HFFc6 (cell line): ENCODE data around the gene HSPBP1. TPM values are rescaled to one million over a fixed set of nuclear protein-coding genes. Genes with fewer than 3 reads are reported as not detected.

ENCODE experiments used
- DNase-seq: peaks from one replicate; pipeline ENCODE4 v3.0.0-alpha.2; 2018
- H3K27ac Mint-ChIP-seq: 2 replicates; pipeline ENCODE4 v1.8.0; 2020; ENCODE audit warnings: mild to moderate bottlenecking, mixed read lengths
- H3K27me3 Mint-ChIP-seq: 2 replicates; pipeline ENCODE4 v1.8.0; 2021; ENCODE audit warnings: mild to moderate bottlenecking, moderate library complexity, mixed read lengths; ENCODE audit not compliant: insufficient read depth
- H3K36me3 Mint-ChIP-seq: 2 replicates; pipeline ENCODE4 v1.8.0; 2021; ENCODE audit warnings: low read depth, mixed read lengths
- H3K4me1 Mint-ChIP-seq: 2 replicates; pipeline ENCODE4 v1.8.0; 2020; ENCODE audit warnings: low read depth, mixed read lengths
- H3K4me3 Mint-ChIP-seq: 2 replicates; pipeline ENCODE4 v1.8.0; 2020; ENCODE audit warnings: mild to moderate bottlenecking, moderate library complexity, mixed read lengths
- H3K9me3 Mint-ChIP-seq: 2 replicates; pipeline ENCODE4 v1.8.0; 2020; ENCODE audit warnings: mild to moderate bottlenecking, mixed read lengths
- CTCF ChIP-seq: fragments of 200-600 bp; sonication (generic); IDR thresholded peaks from 2 replicates; pipeline ENCODE4 v1.5.0; 2021; ENCODE audit warnings: antibody characterized with exemption, mild to moderate bottlenecking
- total RNA-seq, 6 experiments: library from RNA; stranded (reverse); fragmentation: NEBNext Ultra II Directional; extraction: Animal tissue kit (Norgen Biotek cat#: 25700); gene quantifications; 2 replicates in 1 of 6; 3 replicates in 5 of 6; pipeline ENCODE4 v1.2.3, GENCODE V29; 2021

Gene HSPBP1
- total RNA-seq, 6 experiments from 2014 or later = 37.5 to 43.1 (median 42.5) TPM

- H3K9me3 Mint-ChIP-seq = no peaks in the 10 kb centered on the region
- DNase-seq = no peak
- no peak overlapping the region for H3K27ac Mint-ChIP-seq
- H3K36me3 Mint-ChIP-seq = peaks cover 18% of the 10 kb centered on the region
- no peak overlapping the region for H3K4me3 Mint-ChIP-seq
- H3K4me1 Mint-ChIP-seq = no peaks in the 10 kb centered on the region
- peaks cover 2% of the 10 kb centered on the region; the same call in 1 of the 2 replicates for H3K27me3 Mint-ChIP-seq
- no peak for TF ChIP-seq CTCF
These were observed 49.6 kb downstream of the HSPBP1 start for GRCh38 chr19:55230329-55230728.

DNA sequence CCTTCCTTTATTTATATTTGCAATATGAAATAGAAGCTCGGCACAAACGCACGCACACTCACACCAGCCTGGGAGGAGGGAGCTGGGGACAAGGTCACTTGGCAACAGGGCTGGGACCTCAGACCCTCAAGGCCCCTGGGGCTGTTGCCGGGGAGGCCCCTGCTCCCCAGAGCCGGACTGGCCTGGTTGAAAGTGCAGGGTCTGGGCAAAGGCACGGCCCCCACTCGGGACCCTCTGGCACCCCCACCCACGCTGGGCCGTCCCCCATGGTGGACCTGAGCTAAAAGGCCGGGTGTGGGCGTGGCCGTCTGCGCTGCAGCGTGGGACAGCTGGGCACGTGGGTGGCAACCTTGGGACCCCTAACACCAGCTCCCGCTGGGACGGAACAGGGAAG is 50.1 kb downstream of the HSPBP1 start:
- H3K4me3 Mint-ChIP-seq = no peak overlapping the region
- H3K9me3 Mint-ChIP-seq = no peaks in the 10 kb centered on the region
- H3K27me3 Mint-ChIP-seq = peaks cover 2% of the 10 kb centered on the region; the same call in 1 of the 2 replicates
- no peak for TF ChIP-seq CTCF
- peaks cover 13% of the 10 kb centered on the region for H3K36me3 Mint-ChIP-seq
- no peaks in the 10 kb centered on the region for H3K4me1 Mint-ChIP-seq
- no peak overlapping the region for H3K27ac Mint-ChIP-seq
- DNase-seq = no peak

GRCh38 chr19:55229145-55229788 is 50.6 kb downstream of the HSPBP1 start:
- Mint-ChIP-seq H3K27ac (no peak overlapping the region), H3K9me3 (no peaks in the 10 kb centered on the region), H3K27me3 (peaks cover 6% of the 10 kb centered on the region), H3K4me3 (no peak overlapping the region), H3K36me3 (peaks cover 10% of the 10 kb centered on the region), H3K4me1 (no peaks in the 10 kb centered on the region)
- TF ChIP-seq CTCF = no peak
- DNase-seq = no peak

DNA sequence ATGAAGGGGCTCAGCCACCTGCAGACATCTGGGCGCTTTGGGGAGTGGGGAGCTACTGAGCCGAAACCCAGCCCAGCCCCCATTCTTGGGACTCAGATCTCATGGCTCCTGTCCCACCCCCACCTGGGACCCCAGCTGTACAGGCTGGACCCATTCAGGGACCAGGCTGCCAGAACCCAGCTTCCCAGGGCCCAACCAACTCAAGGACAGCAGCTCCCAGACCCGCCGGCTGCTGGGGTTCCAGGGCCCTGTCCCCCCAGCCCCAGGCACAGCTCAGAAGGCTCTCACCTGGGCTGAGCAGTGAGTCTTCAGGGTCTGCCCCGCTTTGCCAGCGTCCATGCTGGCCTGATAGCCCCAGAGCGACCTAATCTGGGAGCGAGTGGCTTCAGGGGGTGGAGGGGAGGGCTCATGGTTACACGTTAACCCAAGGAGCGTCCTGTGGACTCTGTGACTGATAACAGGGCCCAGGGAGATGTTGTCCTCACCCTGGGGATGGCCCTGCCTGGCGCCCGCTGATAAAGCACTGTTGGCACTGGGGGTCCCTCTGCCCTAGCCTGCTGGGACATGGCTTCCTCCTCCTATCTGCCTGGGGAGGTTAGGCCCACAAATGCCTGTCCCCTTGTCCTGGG is 51.4 kb downstream of the HSPBP1 start, which contains the start of gene TMEM86B:
TMEM86B (minus strand) TSS at position 361 of the 629 bp plus-strand sequence; CDS start at position 339, 22 bp downstream.
- TF ChIP-seq CTCF = no peak
- no peak within 1 kb of the TSS for H3K27ac Mint-ChIP-seq
- H3K4me1 Mint-ChIP-seq = no peaks in the 10 kb centered on the region
- H3K9me3 Mint-ChIP-seq = no peaks in the 10 kb centered on the region
- no peak for DNase-seq
- peaks cover 10% of the 10 kb centered on the region for H3K36me3 Mint-ChIP-seq
- peaks cover 7% of the 10 kb centered on the region for H3K27me3 Mint-ChIP-seq
- H3K4me3 Mint-ChIP-seq = no peak within 1 kb of the TSS

DNA sequence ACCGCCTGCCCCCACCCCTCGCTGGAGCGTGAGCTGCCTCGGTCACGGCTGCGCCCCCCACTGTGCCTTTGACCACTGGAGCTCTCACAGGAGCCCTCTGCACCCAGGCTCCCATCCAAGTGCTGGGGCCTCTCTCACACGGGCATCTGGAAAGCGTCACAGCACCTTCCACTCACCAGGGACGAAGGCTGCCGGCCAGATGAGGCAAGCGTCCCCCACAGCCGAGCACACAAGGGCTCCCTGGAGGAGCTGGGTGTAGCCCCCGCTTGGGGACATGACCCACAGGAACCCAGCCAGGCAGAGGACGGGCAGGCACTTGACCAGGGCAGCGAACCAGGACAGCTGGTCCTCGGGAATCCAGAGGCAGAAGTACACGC is 51.9 kb downstream of the HSPBP1 start:
- DNase-seq = no peak
- Mint-ChIP-seq H3K9me3 (no peaks in the 10 kb centered on the region), H3K27ac (no peak overlapping the region), H3K4me1 (no peaks in the 10 kb centered on the region), H3K4me3 (no peak overlapping the region), H3K36me3 (peaks cover 10% of the 10 kb centered on the region), H3K27me3 (peaks cover 8% of the 10 kb centered on the region)
- TF ChIP-seq CTCF = no peak
